GM21528 (cell line): ENCODE measurements around the gene PRTG.
"Not testable (repeated sequence)": the region's sequence is repeated elsewhere in the genome, so short reads cannot be mapped to it uniquely, and the experiment has no call there.

ENCODE experiments used
- ATAC-seq: cut with Tn5 transposase; IDR thresholded peaks from one replicate; pipeline ENCODE4 v1.9.1; 2021; ENCODE audit warnings: mild to moderate bottlenecking, moderate library complexity; ENCODE audit not compliant: unreplicated experiment, low FRiP score

PRTG gene

DNA sequence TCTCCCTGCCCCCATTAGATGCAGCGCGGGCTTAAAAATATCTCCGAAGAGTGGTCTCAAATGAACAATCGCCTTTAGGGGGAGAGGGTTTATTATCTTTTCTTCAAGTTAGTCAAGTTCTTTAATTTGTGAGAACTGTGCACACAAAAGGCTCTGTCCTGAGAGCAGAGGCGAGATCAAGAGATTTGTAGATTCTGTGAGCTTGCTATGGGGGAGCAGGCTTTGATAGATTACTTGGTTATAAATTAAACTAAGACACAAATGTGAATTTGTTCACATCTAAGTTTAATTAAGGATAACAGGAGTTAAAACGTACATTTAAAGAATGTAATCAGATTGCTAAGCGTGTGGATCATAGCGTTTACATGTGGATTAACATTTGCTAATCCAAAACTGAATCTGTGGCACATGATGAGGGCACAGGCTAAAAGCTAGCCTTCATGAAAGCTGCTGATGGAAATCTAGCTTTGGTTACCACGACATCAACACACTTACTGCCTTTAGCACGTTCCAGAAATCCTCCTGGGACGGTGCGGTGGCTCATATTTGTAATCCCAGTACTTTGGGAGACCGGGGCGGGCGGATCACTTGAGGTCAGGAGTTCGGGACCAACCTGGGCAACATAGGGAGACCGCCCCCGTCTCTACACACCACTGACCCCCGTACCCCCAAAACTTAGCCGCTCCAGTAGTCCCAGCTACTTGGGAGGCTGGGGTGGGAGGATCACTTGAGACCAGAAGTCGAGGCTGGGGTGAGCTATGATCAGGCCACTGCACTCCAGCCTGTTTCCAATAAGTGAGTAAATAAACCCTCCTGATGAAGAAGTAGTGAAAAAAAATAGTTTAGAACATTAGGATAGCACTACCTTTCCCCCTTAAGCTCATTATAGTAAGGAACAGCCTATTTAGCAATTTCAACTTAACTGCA lies 1.0 kb upstream of the PRTG start:
- ATAC-seq, result no peak

- ATAC-seq, result no peak
Measured at GRCh38 chr15:55742498-55742926, 440 bp downstream of the PRTG start.

DNA sequence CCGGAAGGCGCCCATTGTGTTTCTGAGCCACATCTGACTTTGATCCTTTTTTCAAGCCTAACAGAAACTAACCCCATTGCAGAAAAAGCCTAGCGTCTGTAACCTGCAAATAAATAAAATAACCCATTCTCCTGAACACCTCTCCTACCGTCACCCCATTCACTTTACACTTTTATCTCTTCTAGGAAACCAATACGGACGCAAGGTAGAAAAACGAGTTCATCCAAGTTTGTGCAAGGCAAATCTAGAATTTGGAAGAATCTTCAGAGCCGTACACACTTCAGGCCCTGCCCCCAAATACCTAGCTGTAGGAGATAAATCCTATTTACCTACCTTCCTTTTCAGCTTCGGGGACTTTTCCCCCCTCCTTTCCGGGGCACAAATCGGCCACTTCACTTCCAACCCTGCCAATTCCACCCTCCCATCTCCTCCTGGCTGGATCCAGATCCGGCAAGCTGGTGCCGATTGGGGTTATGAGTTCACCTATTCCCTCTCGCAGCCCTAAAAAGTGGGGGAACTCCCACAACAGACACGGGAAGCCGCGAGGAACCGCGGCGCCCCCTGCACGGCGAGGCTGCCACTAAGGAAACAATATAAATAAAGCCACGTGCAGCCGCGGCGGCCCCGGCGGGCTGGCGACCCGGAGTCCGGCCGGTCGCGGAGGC lies 987 bp downstream of the PRTG start:
- no peak for ATAC-seq

DNA sequence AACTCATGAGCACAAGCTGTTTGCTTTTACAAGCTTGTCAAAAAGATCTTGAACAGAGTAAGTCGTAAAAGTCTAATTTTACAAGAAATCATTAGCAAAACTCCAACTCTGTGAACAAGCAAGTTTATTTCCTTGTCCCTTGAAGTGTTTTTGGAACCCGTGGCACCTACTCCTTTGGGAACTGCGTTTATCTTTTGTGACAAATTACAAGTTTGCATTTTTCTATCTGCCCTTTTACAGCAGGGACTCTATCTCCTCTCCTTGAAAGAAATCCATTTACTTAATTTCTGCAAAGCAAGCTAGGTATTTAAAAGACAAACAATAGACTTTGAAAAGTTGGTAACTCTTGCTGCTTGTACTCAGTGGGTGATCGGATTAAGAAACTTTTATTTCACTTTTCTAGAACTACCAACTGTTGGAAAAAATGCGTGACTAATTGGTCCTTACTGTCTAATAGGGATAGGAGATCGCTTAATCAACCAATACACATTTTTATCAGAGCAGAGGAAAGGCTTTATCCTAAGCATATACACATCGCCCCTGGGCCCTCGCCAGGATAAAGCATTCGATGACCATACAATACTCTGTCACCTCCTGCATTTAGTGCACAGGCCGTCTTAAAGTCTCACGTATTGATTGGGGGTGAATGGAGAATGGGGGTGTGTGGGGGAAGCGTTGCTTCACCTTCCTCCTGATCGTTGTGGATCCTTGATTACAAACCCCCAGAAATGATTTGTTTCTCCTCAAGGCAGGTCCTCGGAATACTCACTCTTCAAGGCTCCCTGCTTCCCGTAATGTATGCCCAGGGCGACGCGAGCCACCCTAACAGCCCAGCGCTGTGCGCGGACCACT lies 1.7 kb downstream of the PRTG start:
- no peak for ATAC-seq

- no peak for ATAC-seq
Measured at GRCh38 chr15:55740359-55740878, 2.5 kb downstream of the PRTG start.

- ATAC-seq, result no peak
Measured at GRCh38 chr15:55739641-55740040, 3.3 kb downstream of the PRTG start.

GRCh38 chr15:55738715-55739114 lies 4.2 kb downstream of the PRTG start:
- no peak for ATAC-seq

DNA sequence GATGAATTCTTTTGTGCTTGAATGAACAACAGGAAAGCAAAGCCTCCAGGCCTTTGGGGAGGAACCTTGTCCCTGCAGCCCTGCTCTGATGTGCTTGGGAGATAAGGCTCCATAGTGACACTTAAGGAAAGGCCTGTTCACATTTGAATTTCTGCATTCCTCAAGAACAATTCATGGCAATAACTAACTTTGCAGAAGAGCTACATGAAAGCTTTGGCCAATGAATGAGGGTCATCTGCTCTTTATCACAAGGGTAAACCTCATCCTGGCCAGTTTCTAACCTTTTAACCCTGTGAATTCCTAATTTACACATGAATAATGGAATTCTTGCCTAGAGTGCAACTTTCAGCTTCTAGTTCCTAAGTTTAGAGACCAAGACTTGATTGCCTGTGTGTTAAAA lies 5.6 kb downstream of the PRTG start:
- ATAC-seq, result no peak

GRCh38 chr15:55736756-55737155 lies 6.2 kb downstream of the PRTG start:
- ATAC-seq, result no peak

DNA sequence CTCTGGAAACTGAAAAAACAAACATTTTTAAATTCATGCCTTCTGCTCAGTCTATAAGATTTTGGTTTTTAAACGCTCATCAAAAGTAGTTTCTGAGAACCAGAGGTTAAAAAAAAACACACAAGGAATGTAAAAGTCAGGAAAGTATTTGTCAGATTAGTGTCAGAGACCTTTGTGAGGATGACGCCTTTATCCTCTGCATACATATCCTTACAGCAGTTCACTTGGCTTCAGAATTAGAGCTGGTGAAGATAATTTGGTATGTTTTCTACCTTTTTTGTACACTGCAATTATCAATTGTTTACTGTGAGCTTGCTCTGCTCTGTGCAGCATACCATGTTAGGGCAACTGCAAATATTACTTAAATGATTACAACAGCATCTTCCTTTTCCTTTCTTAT lies 8.3 kb downstream of the PRTG start:
- no peak for ATAC-seq

GRCh38 chr15:55733461-55733860 lies 9.5 kb downstream of the PRTG start:
- not testable (repeated sequence) for ATAC-seq

DNA sequence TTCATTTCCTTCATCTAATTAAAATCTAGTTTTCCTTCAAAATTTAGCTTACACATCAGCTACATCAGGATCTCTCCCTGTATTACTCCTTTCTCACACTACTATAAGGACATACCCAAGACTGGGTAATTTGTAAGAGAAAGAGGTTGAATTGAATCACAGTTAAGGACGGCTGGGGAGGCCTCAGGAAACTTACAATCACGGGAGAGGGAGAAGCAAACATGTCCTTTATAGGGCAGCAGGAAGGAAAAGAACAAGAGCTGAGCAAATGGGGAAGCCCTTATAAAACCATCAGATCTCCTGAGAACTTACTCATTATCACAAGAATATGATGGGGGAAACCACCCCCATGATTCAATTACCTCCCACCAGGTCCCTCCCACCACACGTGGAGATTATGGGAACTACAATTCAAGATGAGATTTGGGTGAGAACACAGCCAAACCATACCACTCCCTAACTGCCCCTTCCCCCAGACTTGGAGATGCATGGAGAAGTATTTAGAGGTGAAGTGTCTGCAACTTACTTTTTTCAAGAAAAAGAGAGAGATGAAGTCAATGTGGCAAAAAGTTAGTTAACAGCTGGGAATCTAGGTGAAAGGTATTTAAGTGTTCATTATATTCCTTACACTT lies 21.3 kb downstream of the PRTG start:
- no peak for ATAC-seq

DNA sequence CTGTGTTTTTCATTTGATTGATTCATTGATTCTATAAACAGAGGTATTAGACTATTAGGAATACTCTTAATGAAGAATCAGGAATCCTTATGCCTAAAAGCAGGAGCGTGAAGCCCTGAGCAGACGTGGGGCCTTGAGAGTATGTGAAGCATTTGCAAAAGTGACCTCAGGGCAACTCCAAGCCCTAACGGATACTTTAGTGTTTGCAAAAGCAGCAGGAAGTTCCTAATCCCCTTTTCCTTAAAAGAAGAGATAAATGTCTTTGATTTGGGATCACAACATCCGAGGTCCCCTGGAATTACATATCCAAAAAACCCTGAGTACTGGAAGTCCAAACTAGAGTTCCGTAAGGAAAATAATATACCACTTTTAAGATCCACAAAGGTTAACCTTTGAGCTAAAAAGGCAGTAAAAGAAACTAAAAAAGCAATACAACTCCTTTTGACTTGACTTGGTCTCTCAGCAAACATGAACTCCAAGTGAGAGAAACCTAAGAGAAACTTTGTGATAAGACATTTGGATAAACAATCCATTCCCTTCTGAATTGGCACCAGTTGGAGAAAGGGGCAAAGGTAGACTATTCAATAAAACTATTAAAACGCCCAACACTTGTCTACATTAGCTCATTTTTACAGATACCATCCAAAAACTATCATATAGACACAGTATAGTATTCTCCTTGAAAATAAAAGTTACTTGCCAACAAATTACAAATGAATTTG lies 27.4 kb downstream of the PRTG start:
- no peak for ATAC-seq

DNA sequence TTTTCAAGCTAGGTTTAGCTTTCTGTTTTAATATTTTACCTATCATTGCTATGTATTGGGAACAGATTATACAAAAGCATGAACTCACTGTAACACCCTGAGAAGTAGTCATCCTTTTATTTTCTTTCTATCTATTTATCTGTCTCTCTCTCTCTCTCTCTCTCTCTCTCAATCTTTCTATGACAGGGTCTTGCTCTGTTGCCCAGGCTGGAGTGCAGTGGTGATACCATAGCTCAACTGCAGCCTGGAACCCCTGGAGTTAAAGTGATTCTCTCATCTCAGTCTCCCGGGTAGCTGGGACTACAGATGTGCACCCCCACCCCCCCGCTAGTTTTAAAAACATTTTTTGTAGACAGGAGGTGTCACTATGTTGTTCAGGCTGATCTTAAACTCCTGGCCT lies 28.9 kb downstream of the PRTG start:
- no peak for ATAC-seq

GRCh38 chr15:55712363-55712762 lies 30.6 kb downstream of the PRTG start:
- no peak for ATAC-seq

DNA sequence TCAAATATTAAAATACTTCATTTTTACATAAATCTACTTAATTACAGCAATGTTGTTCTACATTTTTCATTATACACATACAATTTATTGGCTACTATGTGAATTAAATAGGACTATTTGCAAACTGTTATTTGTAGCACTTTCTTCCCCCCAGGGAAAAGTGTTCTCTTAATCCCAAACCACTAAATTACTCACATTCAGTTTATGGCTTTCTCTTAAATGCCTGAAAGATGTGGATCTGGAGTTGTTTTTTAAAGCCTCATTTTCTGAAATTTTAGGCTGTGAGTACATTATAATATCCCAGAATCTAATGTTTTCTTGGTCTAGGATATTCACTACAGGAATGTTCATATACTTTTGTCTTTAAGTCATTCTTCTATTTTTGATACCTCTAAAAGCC lies 32.7 kb downstream of the PRTG start:
- ATAC-seq, result no peak

- no peak for ATAC-seq
Measured at GRCh38 chr15:55709458-55709857, 33.5 kb downstream of the PRTG start.

DNA sequence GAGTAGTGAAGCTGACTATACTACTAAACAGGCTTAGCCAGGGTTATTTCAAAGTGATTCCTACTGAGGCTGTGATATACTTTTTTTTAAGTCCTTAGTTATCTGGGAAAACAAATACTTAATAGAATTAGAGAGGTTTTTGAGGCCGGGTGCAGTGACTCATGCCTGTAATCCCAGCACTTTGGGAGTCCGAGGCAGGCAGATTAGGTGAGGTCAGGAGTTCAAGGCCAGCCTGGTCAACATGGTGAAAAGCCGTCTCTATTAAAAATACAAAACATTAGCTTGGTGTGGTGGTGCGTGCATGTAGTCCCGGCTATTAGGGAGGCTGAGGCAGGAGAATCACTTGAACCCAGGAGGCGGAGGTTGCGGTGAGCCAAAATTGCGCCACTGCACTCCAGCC lies 34.2 kb downstream of the PRTG start:
- ATAC-seq, result no peak

DNA sequence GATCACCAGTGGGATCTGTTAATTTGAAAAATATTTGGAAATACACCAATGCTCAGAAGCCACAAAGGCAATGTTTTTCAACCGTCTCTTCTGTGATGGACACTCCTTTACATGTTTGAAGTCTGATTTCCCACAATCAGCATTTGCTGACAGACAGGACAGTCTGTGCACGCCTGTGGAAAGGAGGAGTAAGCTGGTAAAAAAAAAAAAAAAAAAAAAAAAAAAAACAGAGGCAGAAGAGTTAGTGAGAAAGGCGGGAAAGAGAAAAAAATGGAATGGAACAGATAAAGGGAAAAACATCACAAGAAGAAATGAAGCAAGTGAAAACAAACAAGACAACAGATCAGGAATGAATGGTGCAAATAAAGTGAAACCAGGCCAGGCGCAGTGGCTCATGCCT lies 35.0 kb downstream of the PRTG start:
- ATAC-seq, result no peak

DNA sequence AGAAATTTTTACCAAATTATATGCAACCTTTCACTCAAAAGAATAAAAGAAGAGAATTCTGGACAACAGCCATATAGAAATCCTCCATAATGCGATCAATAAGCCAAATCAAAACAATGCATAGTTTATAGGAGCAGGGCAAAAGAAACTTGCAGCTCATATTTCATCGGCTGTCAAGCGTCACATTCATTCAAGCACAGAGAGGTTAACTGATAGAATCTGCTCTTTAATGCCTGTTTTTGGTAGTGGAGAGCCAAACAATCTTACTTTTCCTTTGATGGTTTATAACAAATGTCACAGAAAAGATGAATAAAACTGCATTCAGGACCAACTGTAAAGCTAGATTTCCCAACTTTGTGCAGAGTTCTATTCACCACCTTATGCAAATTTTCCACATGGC lies 35.4 kb downstream of the PRTG start:
- ATAC-seq, result no peak
